Stimulated activated effector memory CD8-positive, alpha-beta T cell treated with anti-CD3 and anti-CD28 coated beads, Interleukin-12 subunit alpha, Interleukin-12 subunit beta, amount 100 ng/mL, for 72 hours (primary cell): ENCODE measurements around the gene JADE2.
"Not testable (repeated sequence)": the region's sequence is repeated elsewhere in the genome, so short reads cannot be mapped to it uniquely, and the experiment has no call there.

Experiments used
- ATAC-seq: fragments of 150-1000 bp; cut with Tn5 transposase; 2 replicates; pipeline ENCODE4 v1.10.0; 2021
- DNase-seq, 2 donors: peaks; one replicate each; pipeline ENCODE4 v3.0.0; 2021 to 2022; ENCODE audit warnings: low spot score in 2 of 2
- H3K27ac Mint-ChIP-seq: one replicate; pipeline ENCODE4 v1.8.0; 2022; ENCODE audit warnings: mild to moderate bottlenecking, mixed read lengths
- H3K36me3 Mint-ChIP-seq: one replicate; pipeline ENCODE4 v1.8.0; 2022; ENCODE audit warnings: mild to moderate bottlenecking, mixed read lengths
- H3K4me1 Mint-ChIP-seq: one replicate; pipeline ENCODE4 v1.8.0; 2022; ENCODE audit warnings: mixed read lengths
- H3K4me3 Mint-ChIP-seq: one replicate; pipeline ENCODE4 v1.8.0; 2022; ENCODE audit warnings: mild to moderate bottlenecking, mixed read lengths
- H3K9me3 Mint-ChIP-seq: one replicate; pipeline ENCODE4 v1.8.0; 2022; ENCODE audit warnings: mixed read lengths

Gene JADE2

GRCh38 chr5:134592141-134592746 lies 66.8 kb downstream of the JADE2 start:
- no peak for DNase-seq
- Mint-ChIP-seq H3K27ac (no peak overlapping the region), H3K4me3 (no peak overlapping the region), H3K36me3 (no peaks in the 10 kb centered on the region), H3K4me1 (peaks cover 21% of the 10 kb centered on the region), H3K9me3 (no peaks in the 10 kb centered on the region)
- peak; percentile 29 for ATAC-seq

- Mint-ChIP-seq H3K4me1 (peaks cover 20% of the 10 kb centered on the region), H3K36me3 (no peaks in the 10 kb centered on the region), H3K9me3 (no peaks in the 10 kb centered on the region), H3K4me3 (no peak overlapping the region), H3K27ac (no peak overlapping the region)
- ATAC-seq (no peak), DNase-seq (no peak)
Observed at GRCh38 chr5:134594336-134594735, 68.9 kb downstream of the JADE2 start.

GRCh38 chr5:134594797-134595457 lies 69.5 kb downstream of the JADE2 start:
- Mint-ChIP-seq H3K9me3 (no peaks in the 10 kb centered on the region), H3K36me3 (no peaks in the 10 kb centered on the region), H3K4me1 (peaks cover 20% of the 10 kb centered on the region), H3K4me3 (no peak overlapping the region), H3K27ac (no peak overlapping the region)
- DNase-seq (no peak), ATAC-seq (peak; percentile 65)

DNA sequence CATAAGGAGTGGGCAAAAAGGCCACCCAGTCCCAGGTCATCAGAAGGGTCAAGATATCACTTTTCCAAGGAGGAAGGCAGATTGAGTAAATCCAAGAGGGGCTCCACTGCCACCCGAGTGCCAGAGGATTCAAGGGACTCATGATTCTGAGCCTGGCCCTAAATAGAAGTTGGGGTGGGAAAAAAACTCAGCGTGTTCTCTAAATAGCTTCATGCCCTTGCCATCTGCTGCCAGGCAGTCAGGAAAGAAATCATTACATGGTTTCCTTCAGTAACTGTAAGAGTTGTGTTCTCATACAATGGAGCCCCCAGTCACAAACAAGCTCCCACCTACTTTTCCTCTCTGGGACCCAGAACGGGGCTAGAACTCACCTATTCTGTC lies 70.0 kb downstream of the JADE2 start:
- Mint-ChIP-seq H3K4me1 (peaks cover 23% of the 10 kb centered on the region), H3K27ac (no peak overlapping the region), H3K4me3 (no peak overlapping the region), H3K36me3 (peaks cover 3% of the 10 kb centered on the region), H3K9me3 (no peaks in the 10 kb centered on the region)
- ATAC-seq (no peak), DNase-seq (no peak)

DNA sequence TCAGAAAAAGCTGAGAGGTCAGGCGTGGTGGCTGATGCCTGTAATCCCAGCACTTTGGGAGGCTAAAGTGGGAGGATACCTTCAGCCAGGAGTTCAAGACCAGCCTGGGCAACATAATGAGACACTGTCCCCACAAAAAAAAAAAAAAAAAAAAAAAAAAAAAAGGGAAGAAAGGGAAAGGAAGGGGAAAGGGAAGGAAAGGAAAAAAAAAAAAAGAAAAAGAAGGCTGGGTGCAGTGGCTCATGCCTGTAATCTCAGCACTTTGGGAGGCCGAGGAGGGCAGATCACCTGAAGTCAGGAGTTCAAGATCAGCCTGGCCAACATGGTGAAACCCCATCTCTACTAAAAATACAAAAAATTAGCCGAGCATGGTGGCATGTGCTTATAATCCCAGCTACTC lies 74.3 kb downstream of the JADE2 start:
- Mint-ChIP-seq H3K36me3 (peaks cover 26% of the 10 kb centered on the region), H3K4me1 (peaks cover 27% of the 10 kb centered on the region)
- H3K4me3 Mint-ChIP-seq, H3K9me3 Mint-ChIP-seq, H3K27ac Mint-ChIP-seq, DNase-seq, ATAC-seq: not testable (repeated sequence)

DNA sequence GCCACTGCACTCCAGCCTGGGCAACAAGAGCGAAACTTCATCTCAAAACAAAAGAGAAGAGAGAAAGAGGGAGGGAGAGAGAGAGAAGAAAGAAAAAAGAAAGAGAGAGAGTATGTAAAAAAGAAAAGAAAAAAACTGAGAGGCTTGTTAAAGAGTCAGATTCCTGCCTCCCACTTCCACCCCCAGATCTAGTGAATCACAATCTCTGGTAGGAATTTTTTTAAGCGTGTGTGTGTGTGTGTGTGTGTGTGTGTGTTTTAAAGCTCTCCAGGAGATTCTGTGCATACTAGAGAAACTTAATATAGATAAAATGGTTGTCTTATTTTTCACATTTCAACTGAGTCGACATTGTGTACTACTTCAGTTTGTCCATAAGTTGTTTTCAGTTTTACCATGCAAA lies 75.1 kb downstream of the JADE2 start:
- DNase-seq = no peak
- Mint-ChIP-seq H3K4me3 (no peak overlapping the region), H3K27ac (no peak overlapping the region), H3K36me3 (peaks cover 34% of the 10 kb centered on the region), H3K9me3 (no peaks in the 10 kb centered on the region), H3K4me1 (peaks cover 22% of the 10 kb centered on the region)
- no peak for ATAC-seq

DNA sequence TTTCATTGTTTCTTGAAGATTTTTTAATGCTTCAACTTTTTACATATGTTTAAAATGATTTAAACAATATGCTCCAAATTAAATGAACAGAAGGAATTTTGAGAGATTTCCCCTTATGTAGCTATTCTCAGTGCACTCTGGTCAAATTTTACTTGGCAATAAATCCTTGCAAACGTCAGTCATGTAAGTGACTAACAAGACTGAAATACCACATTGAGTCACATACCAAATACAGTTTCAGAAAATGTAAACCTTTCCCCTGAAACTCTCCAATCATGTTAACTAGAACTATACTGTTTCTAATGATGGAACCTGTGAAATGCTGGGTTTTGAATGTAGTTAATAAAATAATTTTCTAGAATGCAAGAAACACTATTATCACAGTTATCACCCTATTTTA lies 77.6 kb downstream of the JADE2 start:
- peak overlapping the region; percentile 30 for H3K4me3 Mint-ChIP-seq
- H3K4me1 Mint-ChIP-seq = peaks cover 22% of the 10 kb centered on the region
- H3K9me3 Mint-ChIP-seq = no peaks in the 10 kb centered on the region
- no peak for DNase-seq
- H3K36me3 Mint-ChIP-seq = peaks cover 59% of the 10 kb centered on the region
- peak; percentile 96 for ATAC-seq
- H3K27ac Mint-ChIP-seq = no peak overlapping the region

GRCh38 chr5:134604908-134605307 lies 79.4 kb downstream of the JADE2 start:
- no peaks in the 10 kb centered on the region for H3K9me3 Mint-ChIP-seq
- DNase-seq = no peak
- ATAC-seq = peak; percentile 15
- no peak overlapping the region for H3K4me3 Mint-ChIP-seq
- H3K4me1 Mint-ChIP-seq = peaks cover 38% of the 10 kb centered on the region
- H3K36me3 Mint-ChIP-seq = peaks cover 77% of the 10 kb centered on the region
- H3K27ac Mint-ChIP-seq = peak overlapping the region; percentile 76

DNA sequence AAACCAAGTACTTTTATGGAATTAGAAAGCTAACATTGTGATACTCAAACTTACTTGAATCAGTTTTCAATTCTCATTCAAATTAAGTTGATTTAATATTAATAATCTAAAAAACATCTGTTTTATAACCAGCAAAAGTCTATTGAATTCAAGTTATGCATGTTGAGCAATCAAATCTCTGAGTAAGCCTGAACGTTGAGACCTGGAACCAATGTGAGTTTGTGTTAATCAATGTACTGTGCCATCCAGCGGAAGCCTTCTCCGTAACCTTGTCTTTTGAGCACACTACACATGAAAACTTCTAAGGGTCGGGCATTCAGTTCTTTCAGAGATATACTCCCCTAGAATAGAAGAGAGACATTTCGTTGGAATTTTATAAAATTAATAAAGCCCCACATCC lies 81.3 kb downstream of the JADE2 start:
- DNase-seq (no peak), ATAC-seq (no peak)
- no peak overlapping the region for H3K4me3 Mint-ChIP-seq
- no peaks in the 10 kb centered on the region for H3K9me3 Mint-ChIP-seq
- no peak overlapping the region for H3K27ac Mint-ChIP-seq
- H3K36me3 Mint-ChIP-seq = peaks cover 88% of the 10 kb centered on the region
- H3K4me1 Mint-ChIP-seq = peaks cover 31% of the 10 kb centered on the region

GRCh38 chr5:134608555-134608954 lies 83.1 kb downstream of the JADE2 start:
- ATAC-seq = peak; percentile 68
- no peaks in the 10 kb centered on the region for H3K9me3 Mint-ChIP-seq
- peaks cover 21% of the 10 kb centered on the region for H3K4me1 Mint-ChIP-seq
- H3K27ac Mint-ChIP-seq = peak overlapping the region; percentile 93
- H3K4me3 Mint-ChIP-seq = peak overlapping the region; percentile 54
- DNase-seq = no peak
- H3K36me3 Mint-ChIP-seq = peaks cover 100% of the 10 kb centered on the region

GRCh38 chr5:134609232-134609851 lies 83.9 kb downstream of the JADE2 start:
- Mint-ChIP-seq H3K4me3 (peak overlapping the region; percentile 54), H3K9me3 (no peaks in the 10 kb centered on the region), H3K4me1 (peaks cover 26% of the 10 kb centered on the region), H3K36me3 (peaks cover 100% of the 10 kb centered on the region), H3K27ac (peak overlapping the region; percentile 93)
- ATAC-seq (peak; percentile 94), DNase-seq (no peak)

DNA sequence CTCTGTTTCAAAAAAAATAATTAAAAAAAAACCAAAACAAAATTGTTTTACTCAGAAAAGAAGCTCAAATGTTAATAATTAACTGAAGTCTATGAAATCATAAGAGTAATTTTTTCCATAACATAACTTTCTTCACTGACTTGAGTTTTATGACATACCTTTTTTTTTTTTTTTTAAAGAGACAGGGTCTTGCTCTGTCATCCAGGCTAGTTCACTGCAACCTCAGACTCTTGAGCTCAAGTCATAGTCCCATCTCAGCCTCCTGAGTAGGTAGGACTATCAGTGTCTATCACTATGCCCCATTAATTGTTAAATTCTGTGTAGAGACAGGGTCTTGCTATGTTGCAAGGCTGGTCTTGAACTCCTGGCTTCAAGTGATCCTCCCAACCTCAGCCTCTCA lies 85.3 kb downstream of the JADE2 start:
- H3K4me3 Mint-ChIP-seq = no peak overlapping the region
- ATAC-seq (no peak), DNase-seq (no peak)
- no peaks in the 10 kb centered on the region for H3K9me3 Mint-ChIP-seq
- H3K27ac Mint-ChIP-seq = no peak overlapping the region
- H3K4me1 Mint-ChIP-seq = peaks cover 30% of the 10 kb centered on the region
- peaks cover 100% of the 10 kb centered on the region for H3K36me3 Mint-ChIP-seq

GRCh38 chr5:134611515-134611914 lies 86.0 kb downstream of the JADE2 start:
- no peak for ATAC-seq
- Mint-ChIP-seq H3K36me3 (peaks cover 100% of the 10 kb centered on the region), H3K27ac (peak overlapping the region; percentile 37), H3K9me3 (no peaks in the 10 kb centered on the region), H3K4me3 (no peak overlapping the region), H3K4me1 (peaks cover 30% of the 10 kb centered on the region)
- DNase-seq = no peak

- Mint-ChIP-seq H3K4me1 (peaks cover 16% of the 10 kb centered on the region), H3K36me3 (peaks cover 100% of the 10 kb centered on the region), H3K4me3 (no peak overlapping the region), H3K27ac (peak overlapping the region; percentile 2), H3K9me3 (no peaks in the 10 kb centered on the region)
- ATAC-seq (no peak), DNase-seq (no peak)
Observed at GRCh38 chr5:134614450-134615085, 89.1 kb downstream of the JADE2 start.

- ATAC-seq (no peak), DNase-seq (no peak)
- peaks cover 88% of the 10 kb centered on the region for H3K36me3 Mint-ChIP-seq
- no peak overlapping the region for H3K27ac Mint-ChIP-seq
- no peak overlapping the region for H3K4me3 Mint-ChIP-seq
- peaks cover 16% of the 10 kb centered on the region for H3K4me1 Mint-ChIP-seq
- H3K9me3 Mint-ChIP-seq = no peaks in the 10 kb centered on the region
Observed at GRCh38 chr5:134620634-134621033, 95.2 kb downstream of the JADE2 start.

DNA sequence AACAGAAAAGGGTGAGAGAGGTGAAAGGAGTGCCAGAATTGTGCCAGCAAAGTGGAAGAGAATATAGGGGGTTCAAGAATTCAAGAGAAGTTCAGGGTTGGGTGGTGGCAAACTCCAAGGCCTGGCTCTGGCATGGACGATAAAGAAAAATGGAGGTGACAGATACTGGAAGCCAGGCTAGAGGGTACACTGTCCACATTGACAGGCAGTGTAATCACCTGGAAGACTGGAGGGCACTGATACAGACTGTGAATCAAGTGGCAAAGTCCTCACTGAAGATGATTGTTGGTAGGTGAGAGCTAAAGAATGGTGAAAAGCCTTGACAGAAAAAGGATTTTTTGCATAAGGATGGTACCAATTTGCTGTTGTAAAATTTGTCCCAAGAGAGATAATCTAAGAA lies 100.1 kb downstream of the JADE2 start:
- no peak for DNase-seq
- ATAC-seq = no peak
- Mint-ChIP-seq H3K4me3 (no peak overlapping the region), H3K27ac (peak overlapping the region; percentile 6), H3K36me3 (peaks cover 64% of the 10 kb centered on the region), H3K9me3 (no peaks in the 10 kb centered on the region), H3K4me1 (peaks cover 28% of the 10 kb centered on the region)
